K562 (cell line): Measurements from ENCODE around the gene CCDC34. TPM values are rescaled to one million over a fixed set of nuclear protein-coding genes. Genes with fewer than 3 reads are reported as not detected.
A peak's percentile ranks its signal among the peaks of the same experiment; 100 is the strongest.

Experiments used
- CEBPB ChIP-seq: fragments of 450-650 bp; IDR thresholded peaks from 2 replicates; pipeline ENCODE4 v1.6.1; 2016; ENCODE audit warnings: missing genetic modification characterization, missing compliant biosample characterization
- CHCHD3 ChIP-seq: fragments of 250-450 bp; sonication (Bioruptor Pico); IDR thresholded peaks from 2 replicates; pipeline ENCODE4 v2.1.2; 2022; ENCODE audit warnings: mild to moderate bottlenecking
- CHD4 ChIP-seq: fragments of 200-600 bp; sonication (generic); IDR thresholded peaks from 3 replicates; pipeline ENCODE4 v1.6.1; 2012; ENCODE audit warnings: low read depth, mild to moderate bottlenecking, mixed read lengths, low read length, inconsistent platforms; ENCODE audit not compliant: insufficient read depth, insufficient replicate concordance, poor library complexity, severe bottlenecking
- FIP1L1 ChIP-seq: fragments of 200-400 bp; formaldehyde crosslinking; IDR thresholded peaks from 2 replicates; pipeline ENCODE4 v1.6.1; 2018; ENCODE audit warnings: mild to moderate bottlenecking, low read depth, low read length; ENCODE audit not compliant: poor library complexity, severe bottlenecking
- KDM1A ChIP-seq, 2 experiments: fragments of 450-650 bp; IDR thresholded peaks; 2 replicates each; pipeline ENCODE4 v1.6.1; 2016; ENCODE audit warnings: mild to moderate bottlenecking in 2 of 2
- MCM3 ChIP-seq: fragments of 450-650 bp; IDR thresholded peaks from 2 replicates; pipeline ENCODE4 v1.6.1; 2016
- NFATC3 ChIP-seq: fragments of 450-650 bp; IDR thresholded peaks from 2 replicates; pipeline ENCODE4 v1.6.1; 2017; ENCODE audit warnings: mild to moderate bottlenecking
- PML ChIP-seq: IDR thresholded peaks from 2 replicates; pipeline ENCODE4 v1.6.1; 2012; ENCODE audit warnings: low read length, inconsistent platforms
- TEAD4 ChIP-seq, 2 experiments: sonication (generic) in 1 of 2; formaldehyde crosslinking in 1 of 2; IDR thresholded peaks; 2 replicates each; pipeline versions ENCODE4 v1.6.1 to v1.8.0; 2012 to 2022; ENCODE audit warnings: borderline replicate concordance in 1 of 2, inconsistent platforms in 1 of 2, low read length in 1 of 2, mild to moderate bottlenecking in 1 of 2, missing genetic modification reagents in 1 of 2
- ZNF507 ChIP-seq: conservative IDR thresholded peaks from 2 replicates; pipeline ENCODE4 v1.6.1; 2017; ENCODE audit warnings: missing genetic modification characterization, missing compliant biosample characterization
- ZNF584 ChIP-seq: fragments of 200-800 bp; sonication (Bioruptor generic); IDR thresholded peaks from 2 replicates; pipeline ENCODE4 v1.6.1; 2016; ENCODE audit warnings: low read depth, mild to moderate bottlenecking, missing genetic modification characterization, missing compliant biosample characterization
- polyA plus RNA-seq, 8 experiments: library from polyadenylated mRNA; depleted of rRNA in 4 of 8; stranded (reverse) in 5 of 8; unstranded in 3 of 8; fragments of >200 nt; fragmentation: Nextera tagmentation in 2 of 8; fragmentation: Illumina TruSeq in 1 of 8; extraction: Ambion mirVana in 2 of 8; extraction: Trizol in 1 of 8; gene quantifications; 2 replicates each; pipeline versions ENCODE4 v1.2.1 to v1.2.3, GENCODE V29; 2011 to 2014; ENCODE audit warnings: inconsistent platforms in 1 of 8, missing spikeins in 1 of 8
- total RNA-seq, 7 experiments: library from RNA; depleted of rRNA in 6 of 7; stranded (reverse); fragments of >200 nt in 6 of 7; fragmentation: Illumina TruSeq in 2 of 7; extraction: Trizol in 2 of 7; gene quantifications; 2 replicates each; pipeline versions ENCODE4 v1.2.1 to v1.2.3, GENCODE V29; 2011 to 2021; ENCODE audit warnings: low replicate concordance in 1 of 7
- TF ChIP-seq, protein P1 (sequence below): fragments of 450-650 bp; IDR thresholded peaks from 2 replicates; pipeline ENCODE4 v1.6.1; 2016; ENCODE audit warnings: borderline replicate concordance
- TF ChIP-seq, protein P2 (sequence below): fragments of 250-450 bp; sonication (Bioruptor Pico); IDR thresholded peaks from 2 replicates; pipeline ENCODE4 v1.8.0; 2022; ENCODE audit warnings: moderate library complexity, mild to moderate bottlenecking, inconsistent platforms
- TF ChIP-seq, protein P3 (sequence below): fragments of 200-800 bp; sonication (Bioruptor generic); IDR thresholded peaks from 2 replicates; pipeline ENCODE4 v1.6.1; 2016; ENCODE audit warnings: missing genetic modification characterization, missing compliant biosample characterization
- TF ChIP-seq, protein P4 (sequence below), 2 experiments: IDR thresholded peaks; 2 replicates each; pipeline ENCODE4 v1.6.1; 2012; ENCODE audit warnings: improper control_type of control experiment in 2 of 2, low read depth in 2 of 2, low read length in 2 of 2, borderline replicate concordance in 1 of 2
- TF ChIP-seq, protein P5 (sequence below): fragments of 200-400 bp; formaldehyde crosslinking; IDR thresholded peaks from 2 replicates; pipeline ENCODE4 v1.6.1; 2017; ENCODE audit warnings: mild to moderate bottlenecking, low read depth, low read length, moderate library complexity

The CCDC34 gene
- total and polyA plus RNA-seq, 9 of the 15 experiments (the other 6 are each of a cell fraction or from before 2014, with no cell fraction given) = 6.2 to 42.0 (median 15.7) TPM

DNA sequence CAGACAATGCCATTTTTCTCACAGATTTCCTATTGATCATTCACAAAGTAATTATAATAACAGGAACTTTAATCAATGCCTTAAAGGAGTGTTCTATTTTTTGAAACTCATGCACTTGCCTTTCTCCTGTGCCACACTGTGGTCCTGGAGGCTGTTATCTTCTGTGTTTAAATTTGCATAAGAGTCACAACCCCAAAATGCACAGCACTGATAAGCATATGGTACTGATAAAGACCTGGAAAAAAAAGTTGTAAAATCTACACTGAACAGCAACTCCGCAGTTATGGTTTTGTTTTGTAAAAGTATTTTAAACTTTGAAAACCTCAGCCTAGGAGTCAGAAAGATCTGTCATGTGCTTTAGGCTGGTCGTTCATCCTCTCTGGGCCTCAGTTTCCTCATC is 9.1 kb upstream of the CCDC34 start (continued):
- TF ChIP-seq, protein P1, sequence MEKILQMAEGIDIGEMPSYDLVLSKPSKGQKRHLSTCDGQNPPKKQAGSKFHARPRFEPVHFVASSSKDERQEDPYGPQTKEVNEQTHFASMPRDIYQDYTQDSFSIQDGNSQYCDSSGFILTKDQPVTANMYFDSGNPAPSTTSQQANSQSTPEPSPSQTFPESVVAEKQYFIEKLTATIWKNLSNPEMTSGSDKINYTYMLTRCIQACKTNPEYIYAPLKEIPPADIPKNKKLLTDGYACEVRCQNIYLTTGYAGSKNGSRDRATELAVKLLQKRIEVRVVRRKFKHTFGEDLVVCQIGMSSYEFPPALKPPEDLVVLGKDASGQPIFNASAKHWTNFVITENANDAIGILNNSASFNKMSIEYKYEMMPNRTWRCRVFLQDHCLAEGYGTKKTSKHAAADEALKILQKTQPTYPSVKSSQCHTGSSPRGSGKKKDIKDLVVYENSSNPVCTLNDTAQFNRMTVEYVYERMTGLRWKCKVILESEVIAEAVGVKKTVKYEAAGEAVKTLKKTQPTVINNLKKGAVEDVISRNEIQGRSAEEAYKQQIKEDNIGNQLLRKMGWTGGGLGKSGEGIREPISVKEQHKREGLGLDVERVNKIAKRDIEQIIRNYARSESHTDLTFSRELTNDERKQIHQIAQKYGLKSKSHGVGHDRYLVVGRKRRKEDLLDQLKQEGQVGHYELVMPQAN = no peak
- TF ChIP-seq, protein P2, sequence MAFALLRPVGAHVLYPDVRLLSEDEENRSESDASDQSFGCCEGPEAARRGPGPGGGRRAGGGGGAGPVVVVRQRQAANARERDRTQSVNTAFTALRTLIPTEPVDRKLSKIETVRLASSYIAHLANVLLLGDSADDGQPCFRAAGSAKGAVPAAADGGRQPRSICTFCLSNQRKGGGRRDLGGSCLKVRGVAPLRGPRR = no peak
- TF ChIP-seq TEAD4 (IDR thresholded peaks at IDR 0.05; ENCODE audit: low read length) (peak; percentile 97), TEAD4 (CRISPR knock-in tag; IDR thresholded peaks at IDR 0.05; ENCODE audit: borderline replicate concordance) (no peak), CEBPB (tag) (no peak), ZNF507 (no peak), KDM1A (IDR thresholded peaks at IDR 0.05) (peak; percentile 72 to 86; a peak in 3 of 4 replicates), MCM3 (no peak), FIP1L1 (no peak), CHD4 (no peak), ZNF584 (CRISPR knock-in tag) (no peak), NFATC3 (no peak), CHCHD3 (CRISPR knock-in tag) (no peak), PML (peak; percentile 91)
- TF ChIP-seq, protein P3, sequence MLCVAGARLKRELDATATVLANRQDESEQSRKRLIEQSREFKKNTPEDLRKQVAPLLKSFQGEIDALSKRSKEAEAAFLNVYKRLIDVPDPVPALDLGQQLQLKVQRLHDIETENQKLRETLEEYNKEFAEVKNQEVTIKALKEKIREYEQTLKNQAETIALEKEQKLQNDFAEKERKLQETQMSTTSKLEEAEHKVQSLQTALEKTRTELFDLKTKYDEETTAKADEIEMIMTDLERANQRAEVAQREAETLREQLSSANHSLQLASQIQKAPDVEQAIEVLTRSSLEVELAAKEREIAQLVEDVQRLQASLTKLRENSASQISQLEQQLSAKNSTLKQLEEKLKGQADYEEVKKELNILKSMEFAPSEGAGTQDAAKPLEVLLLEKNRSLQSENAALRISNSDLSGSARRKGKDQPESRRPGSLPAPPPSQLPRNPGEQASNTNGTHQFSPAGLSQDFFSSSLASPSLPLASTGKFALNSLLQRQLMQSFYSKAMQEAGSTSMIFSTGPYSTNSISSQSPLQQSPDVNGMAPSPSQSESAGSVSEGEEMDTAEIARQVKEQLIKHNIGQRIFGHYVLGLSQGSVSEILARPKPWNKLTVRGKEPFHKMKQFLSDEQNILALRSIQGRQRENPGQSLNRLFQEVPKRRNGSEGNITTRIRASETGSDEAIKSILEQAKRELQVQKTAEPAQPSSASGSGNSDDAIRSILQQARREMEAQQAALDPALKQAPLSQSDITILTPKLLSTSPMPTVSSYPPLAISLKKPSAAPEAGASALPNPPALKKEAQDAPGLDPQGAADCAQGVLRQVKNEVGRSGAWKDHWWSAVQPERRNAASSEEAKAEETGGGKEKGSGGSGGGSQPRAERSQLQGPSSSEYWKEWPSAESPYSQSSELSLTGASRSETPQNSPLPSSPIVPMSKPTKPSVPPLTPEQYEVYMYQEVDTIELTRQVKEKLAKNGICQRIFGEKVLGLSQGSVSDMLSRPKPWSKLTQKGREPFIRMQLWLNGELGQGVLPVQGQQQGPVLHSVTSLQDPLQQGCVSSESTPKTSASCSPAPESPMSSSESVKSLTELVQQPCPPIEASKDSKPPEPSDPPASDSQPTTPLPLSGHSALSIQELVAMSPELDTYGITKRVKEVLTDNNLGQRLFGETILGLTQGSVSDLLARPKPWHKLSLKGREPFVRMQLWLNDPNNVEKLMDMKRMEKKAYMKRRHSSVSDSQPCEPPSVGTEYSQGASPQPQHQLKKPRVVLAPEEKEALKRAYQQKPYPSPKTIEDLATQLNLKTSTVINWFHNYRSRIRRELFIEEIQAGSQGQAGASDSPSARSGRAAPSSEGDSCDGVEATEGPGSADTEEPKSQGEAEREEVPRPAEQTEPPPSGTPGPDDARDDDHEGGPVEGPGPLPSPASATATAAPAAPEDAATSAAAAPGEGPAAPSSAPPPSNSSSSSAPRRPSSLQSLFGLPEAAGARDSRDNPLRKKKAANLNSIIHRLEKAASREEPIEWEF (CRISPR knock-in tag) = no peak
- TF ChIP-seq, protein P4, sequence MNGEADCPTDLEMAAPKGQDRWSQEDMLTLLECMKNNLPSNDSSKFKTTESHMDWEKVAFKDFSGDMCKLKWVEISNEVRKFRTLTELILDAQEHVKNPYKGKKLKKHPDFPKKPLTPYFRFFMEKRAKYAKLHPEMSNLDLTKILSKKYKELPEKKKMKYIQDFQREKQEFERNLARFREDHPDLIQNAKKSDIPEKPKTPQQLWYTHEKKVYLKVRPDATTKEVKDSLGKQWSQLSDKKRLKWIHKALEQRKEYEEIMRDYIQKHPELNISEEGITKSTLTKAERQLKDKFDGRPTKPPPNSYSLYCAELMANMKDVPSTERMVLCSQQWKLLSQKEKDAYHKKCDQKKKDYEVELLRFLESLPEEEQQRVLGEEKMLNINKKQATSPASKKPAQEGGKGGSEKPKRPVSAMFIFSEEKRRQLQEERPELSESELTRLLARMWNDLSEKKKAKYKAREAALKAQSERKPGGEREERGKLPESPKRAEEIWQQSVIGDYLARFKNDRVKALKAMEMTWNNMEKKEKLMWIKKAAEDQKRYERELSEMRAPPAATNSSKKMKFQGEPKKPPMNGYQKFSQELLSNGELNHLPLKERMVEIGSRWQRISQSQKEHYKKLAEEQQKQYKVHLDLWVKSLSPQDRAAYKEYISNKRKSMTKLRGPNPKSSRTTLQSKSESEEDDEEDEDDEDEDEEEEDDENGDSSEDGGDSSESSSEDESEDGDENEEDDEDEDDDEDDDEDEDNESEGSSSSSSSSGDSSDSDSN (IDR thresholded peaks at IDR 0.05; ENCODE audit: borderline replicate concordance in 1 of 2, low read depth in 2 of 2, low read length in 2 of 2) = no peak
- TF ChIP-seq, protein P5, sequence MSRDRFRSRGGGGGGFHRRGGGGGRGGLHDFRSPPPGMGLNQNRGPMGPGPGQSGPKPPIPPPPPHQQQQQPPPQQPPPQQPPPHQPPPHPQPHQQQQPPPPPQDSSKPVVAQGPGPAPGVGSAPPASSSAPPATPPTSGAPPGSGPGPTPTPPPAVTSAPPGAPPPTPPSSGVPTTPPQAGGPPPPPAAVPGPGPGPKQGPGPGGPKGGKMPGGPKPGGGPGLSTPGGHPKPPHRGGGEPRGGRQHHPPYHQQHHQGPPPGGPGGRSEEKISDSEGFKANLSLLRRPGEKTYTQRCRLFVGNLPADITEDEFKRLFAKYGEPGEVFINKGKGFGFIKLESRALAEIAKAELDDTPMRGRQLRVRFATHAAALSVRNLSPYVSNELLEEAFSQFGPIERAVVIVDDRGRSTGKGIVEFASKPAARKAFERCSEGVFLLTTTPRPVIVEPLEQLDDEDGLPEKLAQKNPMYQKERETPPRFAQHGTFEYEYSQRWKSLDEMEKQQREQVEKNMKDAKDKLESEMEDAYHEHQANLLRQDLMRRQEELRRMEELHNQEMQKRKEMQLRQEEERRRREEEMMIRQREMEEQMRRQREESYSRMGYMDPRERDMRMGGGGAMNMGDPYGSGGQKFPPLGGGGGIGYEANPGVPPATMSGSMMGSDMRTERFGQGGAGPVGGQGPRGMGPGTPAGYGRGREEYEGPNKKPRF = no peak
